Measurements from ENCODE around the gene LTB4R.

LTB4R gene

DNA sequence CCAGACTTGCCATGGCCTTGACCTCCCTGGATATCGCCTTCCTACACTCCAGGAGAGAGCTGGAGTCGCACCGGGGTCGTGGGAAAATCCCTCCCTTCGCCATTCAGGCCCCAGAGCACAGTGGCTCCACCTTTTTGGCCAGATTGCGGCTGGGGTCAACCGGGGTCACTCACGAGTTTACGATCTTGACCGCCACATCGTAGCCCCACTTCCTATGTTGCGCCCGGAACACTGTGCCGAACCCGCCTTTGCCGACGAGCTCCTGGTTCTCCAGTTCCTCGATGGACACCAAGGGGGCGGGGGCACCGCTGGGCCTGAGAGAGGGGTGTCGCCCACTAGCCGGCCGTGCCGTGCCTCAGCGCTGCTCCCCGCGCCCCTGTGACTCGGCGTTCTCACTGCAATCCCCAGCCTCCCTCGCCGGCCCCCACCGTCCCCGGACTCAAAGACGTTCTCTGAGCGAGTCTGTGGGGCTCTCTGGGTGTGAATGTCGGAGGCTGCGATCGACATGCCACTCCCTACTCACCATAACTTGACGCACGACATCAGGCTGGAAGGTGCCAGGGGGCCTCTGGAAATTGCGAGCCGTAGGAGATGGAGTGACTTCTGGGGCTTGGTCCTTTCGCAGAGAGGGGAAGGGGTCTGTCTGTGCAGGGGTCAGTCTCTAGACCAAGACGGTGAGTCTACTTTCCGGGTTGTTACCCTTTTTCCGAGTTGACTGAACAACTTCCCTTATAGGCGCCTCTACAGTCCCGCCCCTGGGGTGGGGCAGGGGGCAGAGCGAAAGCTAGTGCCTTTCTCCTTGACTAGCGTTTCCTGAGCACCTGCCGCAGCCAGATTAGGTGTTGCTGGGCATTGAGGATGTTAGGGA lies 28.2 kb downstream of the LTB4R start, which contains the start of gene RIPK3:
Gene RIPK3, minus strand, starts transcription at position 708 of the 868 bp plus-strand sequence. Its CDS starts 165 bp downstream, at position 543.
- peaks cover 7 to 17% of the 10 kb centered on the region in 2 donors for H3K36me3 ChIP-seq (ENCODE audit: control insufficient read depth in 2 of 2, insufficient read depth in 2 of 2, low read length in 2 of 2)
- H3K4me3 ChIP-seq (ENCODE audit: low read length in 2 of 2) = peak within 1 kb of the TSS; percentile 96 to 97
- H3K27ac ChIP-seq (ENCODE audit: low read depth in 2 of 2, low read length in 2 of 2) = peak within 1 kb of the TSS; percentile 85 to 87
- H3K27me3 ChIP-seq (ENCODE audit: control insufficient read depth in 2 of 2, insufficient read depth in 2 of 2, low read length in 2 of 2) = no peaks in the 10 kb centered on the region
- H3K4me1 ChIP-seq (ENCODE audit: control insufficient read depth in 2 of 2, insufficient read depth in 2 of 2, low read length in 2 of 2) = peaks cover 18 to 36% of the 10 kb centered on the region in 2 donors
- peak within 1 kb of the TSS; percentile 93 to 98 for H3K9ac ChIP-seq (ENCODE audit: low read depth in 1 of 2, low read length in 2 of 2)
- H3K9me3 ChIP-seq (ENCODE audit: control insufficient read depth in 2 of 2, low read length in 2 of 2) = no peaks in the 10 kb centered on the region

DNA sequence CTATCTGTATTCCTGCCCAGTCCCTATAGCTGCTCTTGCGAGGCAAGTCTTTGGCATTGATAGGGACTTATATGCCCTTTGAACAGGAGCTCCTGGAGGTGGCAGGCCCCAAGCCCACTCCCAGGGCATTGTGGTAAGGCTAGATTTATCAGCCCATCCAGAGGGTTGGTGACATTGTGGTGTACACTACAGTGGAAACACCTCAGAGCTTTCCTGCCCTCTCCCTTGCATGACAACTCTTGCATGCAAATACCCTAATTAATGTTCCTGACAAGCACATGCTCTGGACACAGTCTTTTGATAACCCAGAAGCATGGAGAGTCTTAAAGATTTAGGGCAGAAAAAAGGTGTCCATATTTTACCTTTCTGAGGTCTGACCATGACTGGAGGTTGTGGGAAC lies 29.3 kb downstream of the LTB4R start:
- Histone ChIP-seq H3K9ac (ENCODE audit: low read depth in 1 of 2, low read length in 2 of 2) (no peak overlapping the region), H3K27ac (ENCODE audit: low read depth in 2 of 2, low read length in 2 of 2) (no peak overlapping the region), H3K36me3 (ENCODE audit: control insufficient read depth in 2 of 2, insufficient read depth in 2 of 2, low read length in 2 of 2) (peaks cover 7 to 17% of the 10 kb centered on the region in 2 donors), H3K9me3 (ENCODE audit: control insufficient read depth in 2 of 2, low read length in 2 of 2) (no peaks in the 10 kb centered on the region), H3K4me3 (ENCODE audit: low read length in 2 of 2) (no peak overlapping the region), H3K27me3 (ENCODE audit: control insufficient read depth in 2 of 2, insufficient read depth in 2 of 2, low read length in 2 of 2) (no peaks in the 10 kb centered on the region), H3K4me1 (ENCODE audit: control insufficient read depth in 2 of 2, insufficient read depth in 2 of 2, low read length in 2 of 2) (peaks cover 18 to 28% of the 10 kb centered on the region in 2 donors)

DNA sequence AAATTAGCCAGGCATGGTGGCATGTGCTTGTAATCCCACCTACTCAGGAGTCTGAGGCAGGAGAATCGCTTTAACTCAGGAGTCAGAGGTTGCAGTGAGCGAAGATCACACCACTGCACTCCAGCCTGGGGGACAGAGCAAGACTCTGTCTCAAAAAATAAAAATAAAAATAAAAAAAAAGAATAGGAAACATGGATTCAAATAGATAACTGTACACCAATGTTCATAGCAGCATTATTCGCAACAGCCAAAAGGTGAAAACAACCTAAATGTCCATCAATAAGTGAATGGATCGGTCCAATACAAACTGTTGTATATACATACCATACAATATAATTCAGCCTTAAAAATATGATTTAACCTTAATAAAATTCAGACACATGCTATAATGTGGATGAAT lies 31.6 kb downstream of the LTB4R start:
- Histone ChIP-seq H3K4me3 (ENCODE audit: low read length in 2 of 2) (no peak overlapping the region), H3K27ac (ENCODE audit: low read depth in 2 of 2, low read length in 2 of 2) (no peak overlapping the region), H3K27me3 (ENCODE audit: control insufficient read depth in 2 of 2, insufficient read depth in 2 of 2, low read length in 2 of 2) (no peaks in the 10 kb centered on the region), H3K9ac (ENCODE audit: low read depth in 1 of 2, low read length in 2 of 2) (no peak overlapping the region), H3K9me3 (ENCODE audit: control insufficient read depth in 2 of 2, low read length in 2 of 2) (no peaks in the 10 kb centered on the region), H3K4me1 (ENCODE audit: control insufficient read depth in 2 of 2, insufficient read depth in 2 of 2, low read length in 2 of 2) (peaks cover 18 to 22% of the 10 kb centered on the region in 2 donors), H3K36me3 (ENCODE audit: control insufficient read depth in 2 of 2, insufficient read depth in 2 of 2, low read length in 2 of 2) (peaks cover 0 to 1% of the 10 kb centered on the region in 2 donors)

DNA sequence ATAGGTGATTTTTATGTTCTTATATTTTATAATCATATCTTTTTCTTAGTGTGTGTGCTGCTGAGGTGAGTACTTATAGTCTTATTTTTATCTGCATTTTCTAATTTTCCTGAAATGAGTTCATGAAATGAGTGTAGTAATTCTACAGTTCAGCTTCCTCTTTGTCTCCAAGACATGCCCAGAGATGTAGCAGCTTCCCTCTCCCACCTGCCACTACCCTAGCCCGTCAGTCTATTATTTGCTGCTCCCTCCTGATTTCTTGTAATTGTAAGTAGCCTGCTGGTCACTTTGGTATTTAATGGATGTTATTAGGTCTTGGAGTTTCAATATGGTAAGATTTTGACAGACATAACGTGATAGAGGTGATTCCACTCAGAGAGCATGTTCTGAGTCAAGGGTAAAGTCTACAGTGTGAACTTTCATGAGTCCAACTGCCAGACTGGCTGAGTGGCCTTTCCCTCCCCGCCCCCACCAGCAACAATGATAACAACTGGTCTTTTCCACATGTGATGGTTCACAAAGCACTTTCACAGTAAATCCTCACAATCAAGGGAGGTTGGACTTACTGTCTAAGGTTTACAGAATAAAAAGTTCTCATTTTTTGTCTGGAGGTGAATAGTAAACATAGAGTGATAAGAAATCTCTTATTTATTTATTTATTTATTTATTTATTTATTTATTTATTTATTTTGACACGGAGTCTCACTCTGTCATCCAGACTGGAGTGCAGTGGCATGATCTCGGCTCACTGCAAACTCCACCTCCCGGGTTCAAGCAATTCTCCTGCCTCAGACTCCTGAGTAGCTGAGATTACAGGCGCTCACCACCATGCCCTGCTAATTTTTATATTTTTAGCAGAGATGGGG lies 32.7 kb downstream of the LTB4R start:
- no peak overlapping the region for H3K4me3 ChIP-seq (ENCODE audit: low read length in 2 of 2)
- no peaks in the 10 kb centered on the region for H3K9me3 ChIP-seq (ENCODE audit: control insufficient read depth in 2 of 2, low read length in 2 of 2)
- no peak overlapping the region for H3K27ac ChIP-seq (ENCODE audit: low read depth in 2 of 2, low read length in 2 of 2)
- H3K4me1 ChIP-seq (ENCODE audit: control insufficient read depth in 2 of 2, insufficient read depth in 2 of 2, low read length in 2 of 2) = peaks cover 10 to 11% of the 10 kb centered on the region in 2 donors
- H3K27me3 ChIP-seq (ENCODE audit: control insufficient read depth in 2 of 2, insufficient read depth in 2 of 2, low read length in 2 of 2) = no peaks in the 10 kb centered on the region
- no peak overlapping the region for H3K9ac ChIP-seq (ENCODE audit: low read depth in 1 of 2, low read length in 2 of 2)
- no peaks in the 10 kb centered on the region for H3K36me3 ChIP-seq (ENCODE audit: control insufficient read depth in 2 of 2, insufficient read depth in 2 of 2, low read length in 2 of 2)

DNA sequence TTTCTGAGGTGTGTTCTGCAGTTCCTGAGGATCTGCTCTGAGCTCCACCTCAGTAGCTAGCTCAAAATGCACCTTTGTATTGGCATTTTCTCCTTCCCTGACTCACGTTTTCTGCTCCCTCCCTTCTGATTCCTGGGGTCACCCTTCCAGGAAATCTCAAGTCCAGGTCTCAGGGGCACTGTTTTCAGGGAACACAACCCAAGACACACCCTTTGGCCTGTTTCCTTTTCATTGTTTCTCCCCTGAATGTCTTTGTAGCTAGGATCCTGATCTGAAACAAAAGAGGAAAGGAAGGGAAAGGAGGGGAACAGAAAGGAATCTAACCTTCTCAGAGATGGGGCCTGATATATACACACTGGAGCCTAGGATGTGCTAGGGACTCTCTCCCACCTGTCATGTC lies 35.8 kb downstream of the LTB4R start:
- Histone ChIP-seq H3K27ac (ENCODE audit: low read depth in 2 of 2, low read length in 2 of 2) (no peak overlapping the region), H3K9me3 (ENCODE audit: control insufficient read depth in 2 of 2, low read length in 2 of 2) (no peaks in the 10 kb centered on the region), H3K4me3 (ENCODE audit: low read length in 2 of 2) (no peak overlapping the region), H3K36me3 (ENCODE audit: control insufficient read depth in 2 of 2, insufficient read depth in 2 of 2, low read length in 2 of 2) (no peaks in the 10 kb centered on the region), H3K27me3 (ENCODE audit: control insufficient read depth in 2 of 2, insufficient read depth in 2 of 2, low read length in 2 of 2) (no peaks in the 10 kb centered on the region), H3K9ac (ENCODE audit: low read depth in 1 of 2, low read length in 2 of 2) (no peak overlapping the region), H3K4me1 (ENCODE audit: control insufficient read depth in 2 of 2, insufficient read depth in 2 of 2, low read length in 2 of 2) (no peaks in the 10 kb centered on the region)

DNA sequence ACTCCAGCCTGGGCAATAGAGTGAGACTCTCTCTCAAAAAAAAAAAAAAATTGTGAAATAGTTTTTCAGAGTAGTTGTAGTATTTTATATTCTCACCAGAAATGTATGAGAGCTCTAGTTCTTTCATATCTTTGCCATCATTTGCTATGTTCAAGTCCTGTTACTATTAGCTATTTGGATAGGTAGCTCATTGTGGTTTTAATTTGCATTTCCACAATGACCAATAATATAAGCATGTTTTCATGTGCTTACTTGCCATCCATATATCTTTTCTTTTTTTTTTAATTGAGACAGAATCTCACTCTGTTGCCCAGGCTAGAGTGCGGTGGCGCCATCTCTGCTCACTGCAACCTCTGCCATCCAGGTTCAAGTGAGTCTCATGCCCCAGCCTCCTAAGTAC lies 36.9 kb downstream of the LTB4R start:
- Histone ChIP-seq H3K27me3 (ENCODE audit: control insufficient read depth in 2 of 2, insufficient read depth in 2 of 2, low read length in 2 of 2) (no peaks in the 10 kb centered on the region), H3K36me3 (ENCODE audit: control insufficient read depth in 2 of 2, insufficient read depth in 2 of 2, low read length in 2 of 2) (no peaks in the 10 kb centered on the region), H3K27ac (ENCODE audit: low read depth in 2 of 2, low read length in 2 of 2) (no peak overlapping the region), H3K4me3 (ENCODE audit: low read length in 2 of 2) (no peak overlapping the region), H3K9ac (ENCODE audit: low read depth in 1 of 2, low read length in 2 of 2) (no peak overlapping the region), H3K9me3 (ENCODE audit: control insufficient read depth in 2 of 2, low read length in 2 of 2) (no peaks in the 10 kb centered on the region), H3K4me1 (ENCODE audit: control insufficient read depth in 2 of 2, insufficient read depth in 2 of 2, low read length in 2 of 2) (no peaks in the 10 kb centered on the region)

DNA sequence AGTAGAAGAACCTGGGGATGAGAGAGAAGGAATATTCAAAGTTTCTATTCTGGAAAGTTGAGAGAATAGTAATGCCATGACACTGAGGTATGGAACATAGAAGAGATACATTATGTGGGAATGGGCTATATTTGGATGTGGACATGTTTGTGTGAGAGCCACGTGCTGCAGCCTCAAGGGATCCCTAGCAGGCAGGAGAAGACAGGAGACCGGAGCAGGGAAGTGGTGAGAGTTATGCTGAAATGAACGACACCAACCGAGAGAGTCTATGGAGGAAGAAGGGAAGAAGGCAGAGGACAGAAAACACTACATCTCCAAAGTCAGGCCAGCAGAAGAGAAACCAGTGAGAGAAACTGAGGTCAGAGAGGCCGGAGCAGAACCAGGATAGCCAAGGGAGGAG lies 38.4 kb downstream of the LTB4R start:
- Histone ChIP-seq H3K36me3 (ENCODE audit: control insufficient read depth in 2 of 2, insufficient read depth in 2 of 2, low read length in 2 of 2) (no peaks in the 10 kb centered on the region), H3K27me3 (ENCODE audit: control insufficient read depth in 2 of 2, insufficient read depth in 2 of 2, low read length in 2 of 2) (no peaks in the 10 kb centered on the region), H3K9ac (ENCODE audit: low read depth in 1 of 2, low read length in 2 of 2) (no peak overlapping the region), H3K4me1 (ENCODE audit: control insufficient read depth in 2 of 2, insufficient read depth in 2 of 2, low read length in 2 of 2) (peaks cover 0 to 2% of the 10 kb centered on the region in 2 donors), H3K4me3 (ENCODE audit: low read length in 2 of 2) (no peak overlapping the region), H3K27ac (ENCODE audit: low read depth in 2 of 2, low read length in 2 of 2) (no peak overlapping the region), H3K9me3 (ENCODE audit: control insufficient read depth in 2 of 2, low read length in 2 of 2) (no peaks in the 10 kb centered on the region)

DNA sequence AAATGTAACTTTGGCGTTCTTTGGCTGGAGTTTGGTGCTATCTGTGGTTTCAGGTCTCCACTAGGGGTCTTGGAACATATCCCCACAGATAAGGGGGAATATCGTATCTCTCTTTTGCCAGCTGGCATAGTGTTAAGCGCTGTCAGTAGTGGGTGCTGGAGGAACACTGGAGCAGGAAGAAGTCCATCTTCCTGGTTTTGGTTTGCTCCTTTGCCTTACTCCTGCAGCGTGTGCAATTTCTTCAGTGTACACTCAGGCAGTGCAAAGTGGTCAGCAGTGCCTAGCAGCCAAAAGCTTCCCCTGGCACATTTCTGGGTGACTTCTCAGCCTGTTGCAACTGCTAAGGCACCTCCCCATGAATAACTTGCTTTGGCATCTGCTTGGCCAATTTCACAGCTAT lies 40.2 kb downstream of the LTB4R start:
- no peaks in the 10 kb centered on the region for H3K27me3 ChIP-seq (ENCODE audit: control insufficient read depth in 2 of 2, insufficient read depth in 2 of 2, low read length in 2 of 2)
- H3K4me1 ChIP-seq (ENCODE audit: control insufficient read depth in 2 of 2, insufficient read depth in 2 of 2, low read length in 2 of 2) = peaks cover 0 to 2% of the 10 kb centered on the region in 2 donors
- no peak overlapping the region for H3K9ac ChIP-seq (ENCODE audit: low read depth in 1 of 2, low read length in 2 of 2)
- H3K4me3 ChIP-seq (ENCODE audit: low read length in 2 of 2) = no peak overlapping the region
- H3K9me3 ChIP-seq (ENCODE audit: control insufficient read depth in 2 of 2, low read length in 2 of 2) = no peaks in the 10 kb centered on the region
- H3K36me3 ChIP-seq (ENCODE audit: control insufficient read depth in 2 of 2, insufficient read depth in 2 of 2, low read length in 2 of 2) = no peaks in the 10 kb centered on the region
- H3K27ac ChIP-seq (ENCODE audit: low read depth in 2 of 2, low read length in 2 of 2) = no peak overlapping the region

DNA sequence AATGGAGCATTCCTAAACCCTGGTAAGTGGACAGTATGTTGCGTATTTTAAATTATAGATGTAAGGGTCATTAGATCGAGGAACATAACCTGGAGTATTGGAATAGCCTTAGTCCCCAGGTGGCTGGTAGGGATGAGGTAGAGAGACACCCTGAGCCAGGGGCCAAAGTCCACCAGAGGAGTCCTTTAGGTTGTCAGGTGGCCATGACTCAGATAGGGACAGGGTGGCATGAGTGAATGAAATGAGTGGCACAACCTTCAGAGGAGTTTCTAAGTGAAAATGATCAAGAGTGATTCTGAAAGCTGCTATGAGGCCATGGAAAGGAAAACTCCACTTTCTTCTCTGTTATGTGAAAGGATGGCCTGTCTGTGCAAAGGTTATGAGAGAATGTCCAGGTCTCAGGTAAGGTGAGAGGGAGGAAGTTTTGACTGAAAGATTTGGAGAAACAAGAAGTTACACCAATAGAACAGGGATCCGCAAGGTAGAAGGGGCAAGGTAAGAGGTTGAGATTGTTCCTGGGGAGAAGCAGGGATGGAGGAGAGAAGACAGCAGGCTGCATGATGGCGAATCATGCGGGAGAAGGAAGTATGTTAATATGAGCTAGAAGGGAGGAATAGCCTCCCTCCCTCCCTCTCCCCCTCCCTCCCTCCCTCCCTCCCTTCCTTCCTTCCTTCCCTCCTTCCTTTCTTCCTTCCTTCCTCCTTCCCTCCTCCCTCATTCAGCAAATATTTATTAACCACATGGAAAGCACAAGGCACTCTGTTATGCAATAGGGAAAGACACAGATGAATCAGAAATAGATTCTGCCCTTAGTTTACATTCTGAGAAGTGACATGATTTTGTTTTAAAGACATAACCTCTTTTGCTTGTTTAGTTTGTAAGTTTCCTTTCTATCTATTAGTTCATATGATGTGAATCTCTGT lies 42.5 kb downstream of the LTB4R start:
- peak overlapping the region; percentile 12 to 32 for H3K27ac ChIP-seq (ENCODE audit: low read depth in 2 of 2, low read length in 2 of 2)
- no peaks in the 10 kb centered on the region for H3K36me3 ChIP-seq (ENCODE audit: control insufficient read depth in 2 of 2, insufficient read depth in 2 of 2, low read length in 2 of 2)
- no peaks in the 10 kb centered on the region for H3K9me3 ChIP-seq (ENCODE audit: control insufficient read depth in 2 of 2, low read length in 2 of 2)
- H3K4me1 ChIP-seq (ENCODE audit: control insufficient read depth in 2 of 2, insufficient read depth in 2 of 2, low read length in 2 of 2) = peaks cover 0 to 2% of the 10 kb centered on the region in 2 donors
- H3K4me3 ChIP-seq (ENCODE audit: low read length in 2 of 2) = no peak overlapping the region
- no peak overlapping the region for H3K9ac ChIP-seq (ENCODE audit: low read depth in 1 of 2, low read length in 2 of 2)
- H3K27me3 ChIP-seq (ENCODE audit: control insufficient read depth in 2 of 2, insufficient read depth in 2 of 2, low read length in 2 of 2) = no peaks in the 10 kb centered on the region
